Neural progenitor cell (in vitro differentiated cells): Measurements from ENCODE around the gene SELENOO.

Experiments
- EZH2 ChIP-seq: fragments of 200-600 bp; sonication (generic); IDR thresholded peaks from 2 replicates; pipeline ENCODE4 v1.6.1; 2017; ENCODE audit warnings: antibody characterized with exemption, mild to moderate bottlenecking, moderate library complexity
- TF ChIP-seq, protein P1 (sequence below): fragments of 200-600 bp; sonication (generic); IDR thresholded peaks from 2 replicates; pipeline ENCODE4 v1.5.1; 2017; ENCODE audit warnings: antibody characterized with exemption, mild to moderate bottlenecking

DNA sequence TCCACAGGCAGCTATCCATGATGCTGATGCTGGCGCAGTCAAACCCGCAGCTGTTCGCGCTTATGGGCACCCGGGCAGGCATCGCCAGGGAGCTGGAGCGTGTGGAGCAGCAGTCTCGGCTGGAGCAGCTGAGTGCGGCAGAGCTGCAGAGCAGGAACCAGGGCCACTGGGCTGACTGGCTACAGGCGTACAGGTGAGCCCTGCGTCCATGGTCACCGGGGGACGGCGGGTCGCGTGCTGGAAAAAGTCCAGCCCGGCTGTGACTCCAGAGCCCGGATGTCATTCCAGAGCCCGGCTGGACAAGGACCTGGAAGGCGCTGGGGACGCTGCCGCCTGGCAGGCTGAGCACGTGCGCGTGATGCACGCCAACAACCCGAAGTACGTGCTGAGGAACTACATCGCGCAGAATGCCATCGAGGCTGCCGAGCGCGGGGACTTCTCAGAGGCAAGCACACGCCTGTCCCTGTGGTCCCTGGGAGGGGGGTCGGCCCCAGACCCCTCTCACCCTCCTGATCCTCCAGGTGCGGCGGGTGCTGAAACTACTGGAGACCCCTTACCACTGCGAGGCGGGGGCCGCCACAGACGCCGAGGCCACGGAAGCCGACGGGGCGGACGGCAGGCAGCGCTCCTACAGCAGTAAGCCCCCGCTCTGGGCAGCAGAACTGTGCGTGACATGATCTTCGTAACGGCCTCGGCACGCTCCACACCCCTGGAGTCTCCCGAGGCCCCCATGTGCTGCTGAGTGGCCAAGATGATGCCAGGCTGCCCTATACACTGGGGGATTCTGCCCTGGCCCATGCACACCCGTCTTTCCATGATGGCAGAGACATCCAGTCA is 16.1 kb downstream of the SELENOO start:
- TF ChIP-seq EZH2, result no peak
- TF ChIP-seq, protein P1, sequence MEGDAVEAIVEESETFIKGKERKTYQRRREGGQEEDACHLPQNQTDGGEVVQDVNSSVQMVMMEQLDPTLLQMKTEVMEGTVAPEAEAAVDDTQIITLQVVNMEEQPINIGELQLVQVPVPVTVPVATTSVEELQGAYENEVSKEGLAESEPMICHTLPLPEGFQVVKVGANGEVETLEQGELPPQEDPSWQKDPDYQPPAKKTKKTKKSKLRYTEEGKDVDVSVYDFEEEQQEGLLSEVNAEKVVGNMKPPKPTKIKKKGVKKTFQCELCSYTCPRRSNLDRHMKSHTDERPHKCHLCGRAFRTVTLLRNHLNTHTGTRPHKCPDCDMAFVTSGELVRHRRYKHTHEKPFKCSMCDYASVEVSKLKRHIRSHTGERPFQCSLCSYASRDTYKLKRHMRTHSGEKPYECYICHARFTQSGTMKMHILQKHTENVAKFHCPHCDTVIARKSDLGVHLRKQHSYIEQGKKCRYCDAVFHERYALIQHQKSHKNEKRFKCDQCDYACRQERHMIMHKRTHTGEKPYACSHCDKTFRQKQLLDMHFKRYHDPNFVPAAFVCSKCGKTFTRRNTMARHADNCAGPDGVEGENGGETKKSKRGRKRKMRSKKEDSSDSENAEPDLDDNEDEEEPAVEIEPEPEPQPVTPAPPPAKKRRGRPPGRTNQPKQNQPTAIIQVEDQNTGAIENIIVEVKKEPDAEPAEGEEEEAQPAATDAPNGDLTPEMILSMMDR, result no peak
